ENCODE results near the gene SYNGR3.

DNA sequence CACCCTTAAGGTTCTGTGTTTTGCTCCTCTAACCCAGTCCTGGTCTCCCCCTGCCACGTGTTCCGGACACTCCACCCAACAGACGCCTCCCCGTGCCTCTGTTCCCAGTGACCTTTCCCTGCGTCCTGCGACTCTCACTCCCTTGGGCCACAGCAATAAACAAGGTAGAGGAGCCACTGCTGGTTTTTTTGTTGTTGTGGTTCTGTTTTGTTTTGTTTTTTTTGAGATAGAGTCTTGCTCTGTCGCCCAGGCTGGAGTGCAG lies 26.1 kb downstream of the SYNGR3 start:
- TF ChIP-seq EZH2 (optimal IDR thresholded peaks at IDR 0.05; ENCODE audit: low read depth, low read length) (no peak), EZH2phosphoT487 (IDR thresholded peaks at IDR 0.05; ENCODE audit: low read length) (no peak)
- TF ChIP-seq, protein P1, sequence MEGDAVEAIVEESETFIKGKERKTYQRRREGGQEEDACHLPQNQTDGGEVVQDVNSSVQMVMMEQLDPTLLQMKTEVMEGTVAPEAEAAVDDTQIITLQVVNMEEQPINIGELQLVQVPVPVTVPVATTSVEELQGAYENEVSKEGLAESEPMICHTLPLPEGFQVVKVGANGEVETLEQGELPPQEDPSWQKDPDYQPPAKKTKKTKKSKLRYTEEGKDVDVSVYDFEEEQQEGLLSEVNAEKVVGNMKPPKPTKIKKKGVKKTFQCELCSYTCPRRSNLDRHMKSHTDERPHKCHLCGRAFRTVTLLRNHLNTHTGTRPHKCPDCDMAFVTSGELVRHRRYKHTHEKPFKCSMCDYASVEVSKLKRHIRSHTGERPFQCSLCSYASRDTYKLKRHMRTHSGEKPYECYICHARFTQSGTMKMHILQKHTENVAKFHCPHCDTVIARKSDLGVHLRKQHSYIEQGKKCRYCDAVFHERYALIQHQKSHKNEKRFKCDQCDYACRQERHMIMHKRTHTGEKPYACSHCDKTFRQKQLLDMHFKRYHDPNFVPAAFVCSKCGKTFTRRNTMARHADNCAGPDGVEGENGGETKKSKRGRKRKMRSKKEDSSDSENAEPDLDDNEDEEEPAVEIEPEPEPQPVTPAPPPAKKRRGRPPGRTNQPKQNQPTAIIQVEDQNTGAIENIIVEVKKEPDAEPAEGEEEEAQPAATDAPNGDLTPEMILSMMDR (IDR thresholded peaks at IDR 0.05; ENCODE audit: low read length): no peak

All from MM.1S (cell line).